DND-41 (cell line): ENCODE data around the gene CAPZA1.

ENCODE experiments used
- EZH2 ChIP-seq: IDR thresholded peaks from 3 replicates; pipeline ENCODE4 v1.6.1; 2012; ENCODE audit warnings: borderline replicate concordance, low read depth, mild to moderate bottlenecking, moderate library complexity, low read length, inconsistent platforms; ENCODE audit not compliant: severe bottlenecking
- TF ChIP-seq, protein P1 (sequence below): IDR thresholded peaks from 2 replicates; pipeline ENCODE4 v1.5.1; 2012; ENCODE audit warnings: borderline replicate concordance, low read length, moderate library complexity, mild to moderate bottlenecking; ENCODE audit not compliant: poor library complexity, severe bottlenecking; ENCODE audit errors: extremely low read depth

- no peak for TF ChIP-seq EZH2
- TF ChIP-seq, protein P1, sequence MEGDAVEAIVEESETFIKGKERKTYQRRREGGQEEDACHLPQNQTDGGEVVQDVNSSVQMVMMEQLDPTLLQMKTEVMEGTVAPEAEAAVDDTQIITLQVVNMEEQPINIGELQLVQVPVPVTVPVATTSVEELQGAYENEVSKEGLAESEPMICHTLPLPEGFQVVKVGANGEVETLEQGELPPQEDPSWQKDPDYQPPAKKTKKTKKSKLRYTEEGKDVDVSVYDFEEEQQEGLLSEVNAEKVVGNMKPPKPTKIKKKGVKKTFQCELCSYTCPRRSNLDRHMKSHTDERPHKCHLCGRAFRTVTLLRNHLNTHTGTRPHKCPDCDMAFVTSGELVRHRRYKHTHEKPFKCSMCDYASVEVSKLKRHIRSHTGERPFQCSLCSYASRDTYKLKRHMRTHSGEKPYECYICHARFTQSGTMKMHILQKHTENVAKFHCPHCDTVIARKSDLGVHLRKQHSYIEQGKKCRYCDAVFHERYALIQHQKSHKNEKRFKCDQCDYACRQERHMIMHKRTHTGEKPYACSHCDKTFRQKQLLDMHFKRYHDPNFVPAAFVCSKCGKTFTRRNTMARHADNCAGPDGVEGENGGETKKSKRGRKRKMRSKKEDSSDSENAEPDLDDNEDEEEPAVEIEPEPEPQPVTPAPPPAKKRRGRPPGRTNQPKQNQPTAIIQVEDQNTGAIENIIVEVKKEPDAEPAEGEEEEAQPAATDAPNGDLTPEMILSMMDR: no peak
These were observed 100.1 kb downstream of the CAPZA1 start for GRCh38 chr1:112719706-112720105.
